Kidney (tissue), 14 donors: ENCODE measurements around the gene RHBDD2. TPM values are rescaled to one million over a fixed set of nuclear protein-coding genes. Genes with fewer than 3 reads are reported as not detected.

Experiments used
- DNase-seq, 5 donors: peaks; one replicate each; pipeline ENCODE4 v3.0.0-alpha.2; 2013 to 2020
- FAIRE-seq: peaks from 2 replicates; lab custom pipeline; 2012; peaks lifted over from hg19 to GRCh38; lab: Jason Lieb, UNC
- H3K27ac ChIP-seq, 2 donors: one replicate each; pipeline ENCODE4 v1.7.0; 2013; ENCODE audit warnings: low read depth in 2 of 2, low read length in 2 of 2, inconsistent platforms in 1 of 2
- H3K27me3 ChIP-seq: one replicate; pipeline ENCODE4 v1.7.1; 2013; ENCODE audit warnings: low read length, inconsistent platforms; ENCODE audit not compliant: control insufficient read depth, insufficient read depth
- H3K36me3 ChIP-seq, 3 donors: one replicate each; pipeline versions ENCODE4 v1.7.0 to v1.7.1; 2013; ENCODE audit warnings: low read length in 3 of 3, control low read depth in 1 of 3, inconsistent platforms in 1 of 3; ENCODE audit not compliant: insufficient read depth in 3 of 3, control insufficient read depth in 2 of 3
- H3K4me1 ChIP-seq, 3 donors: one replicate each; pipeline versions ENCODE4 v1.7.0 to v1.7.1; 2013; ENCODE audit warnings: low read length in 3 of 3, inconsistent platforms in 1 of 3, low read depth in 1 of 3; ENCODE audit not compliant: control insufficient read depth in 2 of 3, insufficient read depth in 2 of 3
- H3K4me3 ChIP-seq, 3 donors: one replicate each; pipeline versions ENCODE4 v1.7.0 to v1.8.1; 2013; ENCODE audit warnings: low read length in 3 of 3, control low read depth in 1 of 3, inconsistent platforms in 1 of 3
- H3K9ac ChIP-seq, 3 donors: one replicate each; pipeline versions ENCODE4 v1.7.0 to v1.7.1; 2013; ENCODE audit warnings: low read length in 3 of 3, control low read depth in 1 of 3, inconsistent platforms in 1 of 3
- H3K9me3 ChIP-seq, 3 donors: one replicate each; pipeline versions ENCODE4 v1.7.0 to v1.7.1; 2013; ENCODE audit warnings: low read length in 3 of 3, control low read depth in 1 of 3, inconsistent platforms in 1 of 3; ENCODE audit not compliant: control insufficient read depth in 2 of 3, insufficient read depth in 1 of 3
- CTCF ChIP-seq: IDR thresholded peaks from 3 replicates; pipeline ENCODE4 v1.5.1; 2012; ENCODE audit warnings: mild to moderate bottlenecking, moderate library complexity, borderline replicate concordance; ENCODE audit not compliant: insufficient read depth; ENCODE audit errors: extremely low read depth
- intact Hi-C: fragments of 100-400 bp; cut with DNase I; formaldehyde crosslinking; loops from one replicate; pipeline ENCODE4 v1.11.1; 2022
- polyA plus RNA-seq: library from polyadenylated mRNA; stranded (reverse); fragments of 350-450 nt; fragmentation: Illumina TruSeq; extraction: RNeasy Lipid Tissue Mini Kit (QIAGEN cat#74804); gene quantifications from one replicate; pipeline ENCODE4 v1.2.3, GENCODE V29; 2014; ENCODE audit warnings: low read depth, low replicate concordance; ENCODE audit not compliant: insufficient read depth
- total RNA-seq: library from RNA; stranded (reverse); fragmentation: NEBNext Ultra II Directional; extraction: Animal tissue kit (Norgen Biotek cat#: 25700); gene quantifications from one replicate; pipeline ENCODE4 v1.2.1, GENCODE V29; 2021
- donor health status: control.
- donor health status: control.
- donor health status: control.
- donor health status: control.
- donor health status: control.
- donor health status: DM: yes; HTN: yes; CAD: no.
- donor health status: Normal renal cell carcinoma (clear cell type).

The RHBDD2 gene
- total and polyA plus RNA-seq, 2 donors from 2014 or later: 89.5 to 185 TPM

- intact Hi-C loops: no loop called here
- no peak overlapping the region for H3K4me3 ChIP-seq
- DNase-seq (peak in 1 of 5 donors; percentile 52), FAIRE-seq (no peak)
- TF ChIP-seq CTCF: no peak
- H3K9me3 ChIP-seq: no peaks in the 10 kb centered on the region
- peaks cover 4 to 14% (median 10%) of the 10 kb centered on the region in 3 donors for H3K4me1 ChIP-seq
- no peaks in the 10 kb centered on the region for H3K36me3 ChIP-seq
- no peaks in the 10 kb centered on the region for H3K27me3 ChIP-seq
- H3K27ac ChIP-seq: no peak overlapping the region
- H3K9ac ChIP-seq: no peak overlapping the region
These were observed 2.5 kb upstream of the RHBDD2 start for GRCh38 chr7:75876126-75876881.

DNA sequence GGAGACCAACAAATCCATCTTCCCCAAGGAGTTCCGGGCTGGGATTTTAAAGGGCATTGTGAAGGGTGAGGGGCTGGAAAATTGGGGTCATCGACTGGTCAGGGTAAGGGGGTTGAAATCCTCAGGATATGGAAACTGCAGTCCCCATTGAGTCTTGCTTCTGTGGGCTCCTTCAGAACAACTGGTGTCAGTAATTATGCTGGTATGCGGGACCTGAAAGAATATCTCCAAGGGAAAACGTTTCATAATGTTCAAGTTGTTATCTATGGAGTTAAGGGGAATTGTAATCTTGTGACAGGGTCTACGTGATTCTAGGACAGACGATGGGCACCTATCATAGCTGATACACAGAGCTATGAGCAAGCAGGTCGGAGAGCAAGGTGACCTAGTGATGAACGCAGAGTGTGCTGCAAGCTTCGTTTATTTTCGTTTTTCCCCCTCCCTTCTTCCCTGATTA, 494 bp upstream of the RHBDD2 start:
- peak overlapping the region; percentile 46 to 89 (median 72) for H3K4me3 ChIP-seq
- H3K4me1 ChIP-seq: peaks cover 4 to 14% (median 10%) of the 10 kb centered on the region in 3 donors
- TF ChIP-seq CTCF: no peak
- no peak for DNase-seq
- intact Hi-C loops: no loop called here
- peaks cover 2 to 18% (median 12%) of the 10 kb centered on the region in 3 donors for H3K36me3 ChIP-seq
- peak overlapping the region; percentile 79 to 92 for H3K27ac ChIP-seq
- H3K9ac ChIP-seq: peak overlapping the region; percentile 50 to 84 (median 80)
- no peaks in the 10 kb centered on the region for H3K9me3 ChIP-seq
- H3K27me3 ChIP-seq: no peaks in the 10 kb centered on the region
- FAIRE-seq: no peak

DNA sequence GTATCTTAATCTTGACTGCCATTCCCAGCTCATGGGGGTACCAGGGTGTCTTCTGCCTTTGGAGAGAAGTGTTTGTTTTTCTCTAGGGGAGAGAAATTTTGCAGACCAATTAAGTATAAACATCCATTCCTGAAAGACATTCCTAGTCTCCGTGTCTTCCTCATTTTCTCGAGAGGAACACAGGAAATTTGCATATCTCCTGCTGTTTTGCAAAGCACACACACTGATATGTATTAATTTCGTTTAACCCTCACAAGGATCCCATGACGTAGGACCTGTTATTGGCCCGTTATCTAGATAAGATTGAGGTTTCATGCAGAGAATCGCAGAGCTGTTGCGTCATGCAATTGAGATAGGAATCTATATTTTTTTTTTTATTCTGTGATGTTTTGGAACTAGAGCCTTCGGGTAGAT, 944 bp downstream of the RHBDD2 start:
- intact Hi-C loops: no loop called here
- Histone ChIP-seq H3K27me3 (no peaks in the 10 kb centered on the region), H3K9me3 (no peaks in the 10 kb centered on the region), H3K27ac (peak overlapping the region; percentile 62 to 82), H3K4me1 (peaks cover 4 to 14% (median 10%) of the 10 kb centered on the region in 3 donors), H3K4me3 (peak overlapping the region; percentile 94 to 98 (median 97)), H3K9ac (peak overlapping the region; percentile 30 to 96 (median 87)), H3K36me3 (peaks cover 10 to 24% (median 20%) of the 10 kb centered on the region in 3 donors)
- DNase-seq (no peak), FAIRE-seq (no peak)
- no peak for TF ChIP-seq CTCF
